ENCODE data around the gene TXNDC2. TPM values are rescaled to one million over a fixed set of nuclear protein-coding genes. Genes with fewer than 3 reads are reported as not detected.
A peak's percentile ranks its signal among the peaks of the same experiment; 100 is the strongest.

Gene TXNDC2
- total and polyA plus RNA-seq, 4 donors, result 0.12 to 0.19 (median 0.16) TPM; not detected in 1

GRCh38 chr18:9916808-9917207 is 31.0 kb downstream of the TXNDC2 start:
- ATAC-seq (ENCODE audit: insufficient read depth, low FRiP score) (no peak), DNase-seq (no peak)
- TF ChIP-seq, protein P1, sequence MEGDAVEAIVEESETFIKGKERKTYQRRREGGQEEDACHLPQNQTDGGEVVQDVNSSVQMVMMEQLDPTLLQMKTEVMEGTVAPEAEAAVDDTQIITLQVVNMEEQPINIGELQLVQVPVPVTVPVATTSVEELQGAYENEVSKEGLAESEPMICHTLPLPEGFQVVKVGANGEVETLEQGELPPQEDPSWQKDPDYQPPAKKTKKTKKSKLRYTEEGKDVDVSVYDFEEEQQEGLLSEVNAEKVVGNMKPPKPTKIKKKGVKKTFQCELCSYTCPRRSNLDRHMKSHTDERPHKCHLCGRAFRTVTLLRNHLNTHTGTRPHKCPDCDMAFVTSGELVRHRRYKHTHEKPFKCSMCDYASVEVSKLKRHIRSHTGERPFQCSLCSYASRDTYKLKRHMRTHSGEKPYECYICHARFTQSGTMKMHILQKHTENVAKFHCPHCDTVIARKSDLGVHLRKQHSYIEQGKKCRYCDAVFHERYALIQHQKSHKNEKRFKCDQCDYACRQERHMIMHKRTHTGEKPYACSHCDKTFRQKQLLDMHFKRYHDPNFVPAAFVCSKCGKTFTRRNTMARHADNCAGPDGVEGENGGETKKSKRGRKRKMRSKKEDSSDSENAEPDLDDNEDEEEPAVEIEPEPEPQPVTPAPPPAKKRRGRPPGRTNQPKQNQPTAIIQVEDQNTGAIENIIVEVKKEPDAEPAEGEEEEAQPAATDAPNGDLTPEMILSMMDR (IDR thresholded peaks at IDR 0.05; ENCODE audit: control extremely low read depth, extremely low read depth), result no peak
- H3K9ac ChIP-seq (ENCODE audit: insufficient read depth in 1 of 2, low read length in 2 of 2), result no peak overlapping the region
- peaks cover 7 to 30% (median 21%) of the 10 kb centered on the region in 5 donors for H3K4me1 ChIP-seq (ENCODE audit: control insufficient read depth in 5 of 5, insufficient read depth in 5 of 5, low read length in 5 of 5)
- no peaks in the 10 kb centered on the region for H3K27me3 ChIP-seq (ENCODE audit: control insufficient read depth in 3 of 3, insufficient read depth in 3 of 3, low read length in 2 of 3)
- H3K27ac ChIP-seq (ENCODE audit: low read depth in 1 of 2, low read length in 1 of 2), result no peak overlapping the region
- peaks cover 0 to 5% (median 0%) of the 10 kb centered on the region in 4 donors for H3K36me3 ChIP-seq (ENCODE audit: control insufficient read depth in 4 of 4, insufficient read depth in 4 of 4, low read length in 4 of 4)
- no peaks in the 10 kb centered on the region for H3K9me3 ChIP-seq (ENCODE audit: control insufficient read depth in 4 of 4, insufficient read depth in 3 of 4, low read length in 3 of 4)
- H3K4me3 ChIP-seq, result no peak overlapping the region
- 71 to 78% methylated on average over 3 of the region's 3 CpGs for WGBS, 2 donors

GRCh38 chr18:9918016-9918680 is 32.4 kb downstream of the TXNDC2 start:
- H3K9me3 ChIP-seq (ENCODE audit: control insufficient read depth in 4 of 4, insufficient read depth in 3 of 4, low read length in 3 of 4), result no peaks in the 10 kb centered on the region
- TF ChIP-seq, protein P1 (IDR thresholded peaks at IDR 0.05; ENCODE audit: control extremely low read depth, extremely low read depth), result no peak
- H3K4me3 ChIP-seq, result no peak overlapping the region
- no peaks in the 10 kb centered on the region for H3K27me3 ChIP-seq (ENCODE audit: control insufficient read depth in 3 of 3, insufficient read depth in 3 of 3, low read length in 2 of 3)
- H3K27ac ChIP-seq (ENCODE audit: low read depth in 1 of 2, low read length in 1 of 2), result peak overlapping the region in 1 of 2 donors; percentile 46
- peaks cover 7 to 30% (median 25%) of the 10 kb centered on the region in 5 donors for H3K4me1 ChIP-seq (ENCODE audit: control insufficient read depth in 5 of 5, insufficient read depth in 5 of 5, low read length in 5 of 5)
- H3K9ac ChIP-seq (ENCODE audit: insufficient read depth in 1 of 2, low read length in 2 of 2), result no peak overlapping the region
- no peak for ATAC-seq (ENCODE audit: insufficient read depth, low FRiP score)
- peaks cover 0 to 5% (median 0%) of the 10 kb centered on the region in 4 donors for H3K36me3 ChIP-seq (ENCODE audit: control insufficient read depth in 4 of 4, insufficient read depth in 4 of 4, low read length in 4 of 4)
- peak in 1 of 3 donors; percentile 30 for DNase-seq
- WGBS, 2 donors, result 18 to 38% methylated on average over 2 of the region's 2 CpGs

DNA sequence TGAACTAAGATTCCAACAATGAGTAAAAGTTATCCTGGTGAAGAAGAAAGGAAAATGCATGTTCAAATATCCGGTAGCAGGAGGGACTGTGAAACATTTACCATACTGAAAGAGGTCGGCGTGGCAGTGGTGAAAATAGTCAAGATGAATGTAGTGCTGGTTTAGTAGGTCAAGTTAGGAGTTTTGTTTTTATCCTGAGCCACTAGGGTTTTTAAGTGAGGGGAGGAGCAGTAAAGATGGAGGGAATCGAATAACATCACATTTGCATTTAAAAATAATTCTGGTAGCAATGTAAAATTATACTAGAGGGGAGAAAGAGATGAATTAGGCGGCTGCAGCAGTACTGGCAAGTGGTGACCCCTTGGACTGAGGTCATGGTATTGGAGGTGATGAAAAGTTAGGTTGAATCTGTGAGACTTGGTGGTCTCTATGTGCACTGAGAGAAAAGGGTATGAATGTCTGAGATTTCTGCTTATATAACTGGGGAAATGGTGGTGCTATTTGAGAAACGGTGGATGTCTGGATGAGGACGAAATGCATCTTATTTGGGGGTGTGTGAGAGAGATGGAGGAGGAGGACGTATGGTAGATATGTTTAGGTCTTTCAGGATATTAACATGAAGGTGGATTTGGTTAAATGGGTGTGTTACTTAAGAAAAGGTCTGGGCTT is 33.9 kb downstream of the TXNDC2 start:
- Histone ChIP-seq H3K4me3 (no peak overlapping the region), H3K9me3 (ENCODE audit: control insufficient read depth in 4 of 4, insufficient read depth in 3 of 4, low read length in 3 of 4) (no peaks in the 10 kb centered on the region), H3K36me3 (ENCODE audit: control insufficient read depth in 4 of 4, insufficient read depth in 4 of 4, low read length in 4 of 4) (peaks cover 0 to 3% (median 0%) of the 10 kb centered on the region in 4 donors), H3K27me3 (ENCODE audit: control insufficient read depth in 3 of 3, insufficient read depth in 3 of 3, low read length in 2 of 3) (no peaks in the 10 kb centered on the region), H3K4me1 (ENCODE audit: control insufficient read depth in 5 of 5, insufficient read depth in 5 of 5, low read length in 5 of 5) (peaks cover 7 to 33% (median 27%) of the 10 kb centered on the region in 5 donors), H3K9ac (ENCODE audit: insufficient read depth in 1 of 2, low read length in 2 of 2) (no peak overlapping the region), H3K27ac (ENCODE audit: low read depth in 1 of 2, low read length in 1 of 2) (no peak overlapping the region)
- TF ChIP-seq, protein P1 (IDR thresholded peaks at IDR 0.05; ENCODE audit: control extremely low read depth, extremely low read depth), result no peak
- no peak for ATAC-seq (ENCODE audit: insufficient read depth, low FRiP score)
- WGBS, 2 donors, result 65 to 77% methylated on average over 8 of the region's 8 CpGs
- DNase-seq, result no peak
